HEK293T (cell line): ENCODE data around the gene KL.

Source experiments
- ARNT ChIP-seq: fragments of 450-650 bp; IDR thresholded peaks from 2 replicates; pipeline ENCODE4 v1.6.1; 2017; ENCODE audit warnings: mild to moderate bottlenecking
- BHLHE40 ChIP-seq: fragments of 450-650 bp; IDR thresholded peaks from 2 replicates; pipeline ENCODE4 v1.6.1; 2016; ENCODE audit warnings: mild to moderate bottlenecking, moderate library complexity, borderline replicate concordance
- CTBP1 ChIP-seq: fragments of 450-650 bp; IDR thresholded peaks from 2 replicates; pipeline ENCODE4 v1.6.1; 2016; ENCODE audit warnings: borderline replicate concordance
- FOXM1 ChIP-seq: fragments of 450-650 bp; IDR thresholded peaks from 2 replicates; pipeline ENCODE4 v1.6.1; 2017; ENCODE audit warnings: mild to moderate bottlenecking, borderline replicate concordance
- HDGF ChIP-seq: fragments of 450-650 bp; IDR thresholded peaks from 2 replicates; pipeline ENCODE4 v1.6.1; 2017; ENCODE audit warnings: antibody characterized with exemption, borderline replicate concordance
- LEF1 ChIP-seq: fragments of 450-650 bp; IDR thresholded peaks from 2 replicates; pipeline ENCODE4 v1.6.1; 2017; ENCODE audit warnings: mild to moderate bottlenecking, borderline replicate concordance
- SUZ12 ChIP-seq: fragments of 450-650 bp; IDR thresholded peaks from 2 replicates; pipeline ENCODE4 v1.6.1; 2016; ENCODE audit warnings: mild to moderate bottlenecking
- TARDBP ChIP-seq: fragments of 450-650 bp; IDR thresholded peaks from 2 replicates; pipeline ENCODE4 v1.6.1; 2016
- TF ChIP-seq, protein P1 (sequence below): fragments of 450-650 bp; IDR thresholded peaks from 2 replicates; pipeline ENCODE4 v1.6.1; 2016

DNA sequence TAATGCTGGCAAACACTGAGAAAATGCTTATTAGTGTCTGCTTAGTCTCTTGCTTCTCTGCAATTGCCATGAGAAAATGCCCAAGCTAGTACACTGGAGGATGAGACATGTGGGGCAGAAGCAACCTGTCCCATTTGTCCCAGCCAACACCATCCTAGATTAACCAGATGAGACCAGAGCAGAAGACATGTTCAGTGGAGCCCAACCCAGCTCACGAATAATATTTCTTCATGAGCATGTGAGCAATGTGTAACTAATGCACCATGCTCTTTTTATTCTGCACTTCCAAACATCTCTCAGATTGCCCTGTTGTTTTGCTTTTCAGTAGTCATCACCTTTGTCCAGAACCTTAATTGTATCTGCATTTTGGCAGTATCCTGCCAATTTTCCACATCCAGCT, 21.4 kb downstream of the KL start:
- TF ChIP-seq TARDBP (no peak), ARNT (no peak), HDGF (no peak), CTBP1 (no peak), SUZ12 (no peak), BHLHE40 (no peak), LEF1 (no peak), FOXM1 (no peak)
- TF ChIP-seq, protein P1, sequence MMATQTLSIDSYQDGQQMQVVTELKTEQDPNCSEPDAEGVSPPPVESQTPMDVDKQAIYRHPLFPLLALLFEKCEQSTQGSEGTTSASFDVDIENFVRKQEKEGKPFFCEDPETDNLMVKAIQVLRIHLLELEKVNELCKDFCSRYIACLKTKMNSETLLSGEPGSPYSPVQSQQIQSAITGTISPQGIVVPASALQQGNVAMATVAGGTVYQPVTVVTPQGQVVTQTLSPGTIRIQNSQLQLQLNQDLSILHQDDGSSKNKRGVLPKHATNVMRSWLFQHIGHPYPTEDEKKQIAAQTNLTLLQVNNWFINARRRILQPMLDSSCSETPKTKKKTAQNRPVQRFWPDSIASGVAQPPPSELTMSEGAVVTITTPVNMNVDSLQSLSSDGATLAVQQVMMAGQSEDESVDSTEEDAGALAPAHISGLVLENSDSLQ, result no peak
